Heart left ventricle (tissue), 13 donors: ENCODE results near the gene ZNF750.

Source experiments
- POLR2A ChIP-seq, 2 donors: fragments of 450-650 bp; IDR thresholded peaks; one replicate each; pipeline ENCODE4 v1.6.1; 2017; ENCODE audit warnings: antibody characterized with exemption in 2 of 2, mild to moderate bottlenecking in 2 of 2, moderate library complexity in 2 of 2
- TF ChIP-seq, protein P1 (sequence below), 12 donors: fragments of 200-600 bp; sonication (generic) in 4 of 12; IDR thresholded peaks; one replicate each; pipeline versions ENCODE4 v1.5.0 to v1.8.0; 2018 to 2022; ENCODE audit warnings: antibody characterized with exemption in 12 of 12, mild to moderate bottlenecking in 5 of 12
- donor health status: ischemic (EF 13 %, LVEDD 7.1; RV severe dilation, severe dysfunction).
- donor health status: DM: no; HTN: yes; CAD: no.
- donor health status: DM: no; HTN: no; CAD: no.
- donor health status: ischemic (EF 25% LVEDD 6.9; RV normal size, moderate dysfunction).
- donor health status: ischemic (EF 25% LVEDD 5.7; RV mildly dilated, moderate dysfunction).
- donor health status: ischemic (EF 35%, LVEDD 5.7; RV mildly dilated, moderate dysfunction).
- donor health status: nonischemic (EF 11% LVEDD 7.7; RV severe dilation, severe dysfunction).
- donor health status: DM: yes; HTN: yes; CAD: no.
- donor health status: PGD.
- donor health status: ischemic (EF 29% LVEDD 5.4; RV normal size, mild dysfunction).
- donor health status: nonischemic (EF 23%, LVEDD 6.1; RV moderate dilation, normal function).

DNA sequence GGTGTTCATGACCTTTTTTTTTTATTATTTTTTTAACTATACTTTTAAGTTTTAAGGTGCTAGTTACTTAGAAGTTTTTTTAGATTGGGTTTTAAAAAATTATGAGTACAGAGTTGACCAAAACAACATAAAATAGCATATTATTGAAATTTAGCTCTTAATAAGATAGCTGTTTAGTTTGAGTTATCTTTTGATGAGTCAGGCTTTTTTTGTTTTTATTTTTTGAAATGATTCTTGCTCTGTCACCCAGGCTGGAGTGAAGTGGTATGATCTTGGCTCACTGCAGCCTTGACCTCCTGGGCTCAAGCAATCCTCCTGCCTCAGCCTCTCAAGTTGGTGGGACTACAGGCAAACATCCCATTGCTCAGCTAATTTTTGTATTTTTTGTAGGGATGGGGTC, 13.6 kb downstream of the ZNF750 start:
- TF ChIP-seq, protein P1, sequence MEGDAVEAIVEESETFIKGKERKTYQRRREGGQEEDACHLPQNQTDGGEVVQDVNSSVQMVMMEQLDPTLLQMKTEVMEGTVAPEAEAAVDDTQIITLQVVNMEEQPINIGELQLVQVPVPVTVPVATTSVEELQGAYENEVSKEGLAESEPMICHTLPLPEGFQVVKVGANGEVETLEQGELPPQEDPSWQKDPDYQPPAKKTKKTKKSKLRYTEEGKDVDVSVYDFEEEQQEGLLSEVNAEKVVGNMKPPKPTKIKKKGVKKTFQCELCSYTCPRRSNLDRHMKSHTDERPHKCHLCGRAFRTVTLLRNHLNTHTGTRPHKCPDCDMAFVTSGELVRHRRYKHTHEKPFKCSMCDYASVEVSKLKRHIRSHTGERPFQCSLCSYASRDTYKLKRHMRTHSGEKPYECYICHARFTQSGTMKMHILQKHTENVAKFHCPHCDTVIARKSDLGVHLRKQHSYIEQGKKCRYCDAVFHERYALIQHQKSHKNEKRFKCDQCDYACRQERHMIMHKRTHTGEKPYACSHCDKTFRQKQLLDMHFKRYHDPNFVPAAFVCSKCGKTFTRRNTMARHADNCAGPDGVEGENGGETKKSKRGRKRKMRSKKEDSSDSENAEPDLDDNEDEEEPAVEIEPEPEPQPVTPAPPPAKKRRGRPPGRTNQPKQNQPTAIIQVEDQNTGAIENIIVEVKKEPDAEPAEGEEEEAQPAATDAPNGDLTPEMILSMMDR (IDR thresholded peaks at IDR 0.05): no peak
- no peak for TF ChIP-seq POLR2A (IDR thresholded peaks at IDR 0.05)
